Inflammatory macrophage treated with lipopolysaccharide for 1 hour (primary cell): ENCODE data around the gene PSIP1.

Source experiments
- DNase-seq, 2 donors: peaks; one replicate each; pipeline ENCODE4 v3.0.0-alpha.2; 2020 to 2022

PSIP1 gene

DNA sequence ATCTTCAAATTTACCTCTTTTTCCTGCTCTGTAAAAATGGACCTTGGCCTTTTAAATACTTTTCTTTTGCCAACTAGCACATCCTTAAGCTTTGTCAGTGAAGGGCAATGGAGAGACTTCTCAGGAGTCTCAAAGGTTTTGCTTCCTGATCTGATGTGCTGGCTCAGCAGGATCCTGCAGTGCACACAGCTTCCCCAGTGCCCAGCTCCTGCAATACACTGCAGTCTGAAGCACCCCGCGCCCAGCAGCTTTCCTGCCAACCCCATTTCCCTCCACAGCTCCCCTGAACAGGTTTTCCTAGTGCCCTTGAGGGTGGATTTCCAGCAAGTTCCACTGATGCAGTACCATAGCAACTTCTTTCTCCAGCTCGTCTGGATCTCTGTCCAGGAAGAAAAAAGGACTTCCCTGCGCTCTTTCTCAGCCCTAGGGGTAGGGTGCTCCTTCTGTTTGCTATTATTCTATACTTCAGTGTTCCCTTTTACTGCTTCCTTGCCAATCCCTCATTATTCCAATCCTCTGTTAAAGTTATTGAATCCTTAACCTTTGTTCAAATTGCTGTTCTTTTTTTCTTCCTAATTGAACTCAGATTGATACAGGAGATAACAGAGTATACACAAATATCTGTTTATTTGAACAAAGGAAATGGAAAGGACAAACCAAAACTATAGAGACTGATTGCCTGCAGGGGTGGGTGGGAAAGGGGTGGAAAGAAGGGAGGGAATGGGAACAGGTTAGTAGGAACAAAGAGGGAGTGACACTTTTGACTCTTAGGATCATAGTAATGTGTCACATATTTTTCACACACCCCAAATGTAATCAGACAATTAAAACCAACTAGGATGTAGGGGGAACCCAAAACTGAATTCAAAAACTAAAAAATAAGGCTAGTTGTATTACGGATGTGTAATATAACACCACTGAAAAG is 79.6 kb downstream of the PSIP1 start:
- peak in 1 of 2 donors; percentile 21 for DNase-seq

DNA sequence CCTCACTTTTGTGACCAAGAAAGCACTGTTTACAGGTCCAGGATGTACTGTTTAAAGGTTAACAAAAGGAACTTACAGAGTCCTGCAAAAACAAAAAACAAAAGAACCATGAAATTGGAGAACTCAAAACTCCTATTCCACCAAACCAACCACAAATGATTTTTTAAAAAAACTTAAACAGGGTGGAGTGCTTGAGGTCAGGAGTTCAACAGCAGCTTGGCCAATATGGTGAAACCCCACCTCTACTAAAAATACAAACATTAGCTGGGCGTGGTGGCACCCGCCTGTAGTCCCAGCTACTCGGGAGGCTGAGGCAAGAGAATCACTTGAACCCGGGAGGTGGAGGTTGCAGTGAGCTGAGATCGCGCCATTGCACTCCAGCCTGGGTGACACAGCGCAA is 83.1 kb downstream of the PSIP1 start:
- peak; percentile 11 to 20 for DNase-seq

DNA sequence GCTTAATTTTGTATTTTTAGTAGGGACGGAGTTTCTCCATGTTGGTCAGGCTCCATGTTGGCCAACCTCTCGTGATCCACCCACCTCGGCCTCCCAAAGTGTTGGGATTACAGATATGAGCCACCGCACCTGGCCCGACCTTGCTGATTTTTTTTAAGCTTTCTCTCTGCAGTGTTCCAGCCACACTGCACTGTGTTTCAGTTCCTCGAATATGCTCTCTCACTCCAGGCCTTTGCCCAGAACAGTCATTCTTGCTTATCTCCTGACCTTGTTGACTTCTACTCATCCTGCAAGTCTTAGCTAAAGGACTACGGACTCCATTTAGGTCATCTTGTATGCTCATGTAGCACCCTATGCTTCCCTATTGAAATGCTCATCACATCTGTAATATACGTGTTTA is 84.8 kb downstream of the PSIP1 start:
- no peak for DNase-seq

- DNase-seq = peak; percentile 22 to 35
Observed at GRCh38 chr9:15423231-15423985, 87.4 kb downstream of the PSIP1 start.

DNA sequence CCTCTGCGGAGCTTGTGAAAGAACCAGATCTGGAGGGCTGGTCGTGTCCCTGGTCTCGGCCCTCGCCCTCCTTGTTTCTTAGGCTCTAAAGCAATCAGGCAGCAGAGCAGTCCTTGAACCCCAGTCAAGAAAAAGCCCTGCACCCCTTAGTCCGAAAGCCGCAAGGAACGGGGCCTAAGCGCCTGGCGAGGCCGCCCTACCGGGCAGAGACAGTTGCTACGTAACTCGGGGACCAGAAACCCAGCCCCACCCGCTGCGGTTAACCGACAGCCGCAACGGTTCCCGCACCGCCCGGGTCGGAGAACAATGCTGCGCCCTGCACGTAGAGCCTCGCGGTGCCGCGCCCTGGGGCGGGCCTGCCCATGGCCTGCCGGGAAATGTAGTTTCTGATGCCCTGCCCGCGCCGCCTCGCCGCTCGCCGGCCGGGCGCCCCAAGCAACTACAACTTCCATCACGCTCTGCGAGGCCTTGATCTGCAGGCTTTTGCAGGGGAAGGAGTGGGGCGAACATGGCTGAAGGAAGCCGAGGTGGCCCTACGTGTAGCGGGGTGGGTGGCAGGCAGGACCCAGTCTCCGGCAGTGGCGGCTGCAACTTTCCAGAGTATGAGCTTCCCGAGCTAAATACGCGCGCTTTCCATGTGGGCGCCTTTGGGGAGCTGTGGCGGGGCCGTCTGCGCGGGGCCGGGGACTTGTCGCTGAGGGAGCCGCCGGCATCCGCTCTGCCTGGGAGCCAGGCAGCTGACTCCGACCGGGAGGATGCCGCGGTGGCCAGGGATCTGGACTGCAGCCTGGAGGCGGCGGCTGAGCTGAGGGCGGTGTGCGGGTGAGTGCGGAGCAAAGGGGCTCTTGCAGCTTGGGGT is 88.2 kb downstream of the PSIP1 start, which contains the start of gene SNAPC3:
Gene SNAPC3 (plus strand): TSS at position 505 of the 859 bp plus-strand sequence. CDS start 4 bp downstream, at position 509.
- DNase-seq = peak; percentile 92 to 94

DNA sequence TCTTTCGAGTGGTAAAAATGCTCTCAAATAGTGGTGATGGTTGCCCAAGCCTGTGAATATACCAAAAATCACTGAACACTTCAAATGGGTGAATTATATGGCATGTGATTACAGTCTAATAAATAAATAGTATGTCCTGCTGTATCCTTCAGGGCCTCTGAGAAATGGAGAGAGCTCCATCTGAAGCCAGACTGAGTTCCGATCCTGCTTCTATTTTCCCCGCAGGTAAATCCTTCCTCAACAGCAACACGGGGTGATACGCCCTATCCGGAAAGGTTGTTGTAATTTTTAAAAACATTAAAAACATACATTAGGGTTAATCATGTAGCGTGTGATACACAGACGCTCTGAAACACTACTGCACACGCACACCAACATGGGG is 88.8 kb downstream of the PSIP1 start:
- DNase-seq = no peak

DNA sequence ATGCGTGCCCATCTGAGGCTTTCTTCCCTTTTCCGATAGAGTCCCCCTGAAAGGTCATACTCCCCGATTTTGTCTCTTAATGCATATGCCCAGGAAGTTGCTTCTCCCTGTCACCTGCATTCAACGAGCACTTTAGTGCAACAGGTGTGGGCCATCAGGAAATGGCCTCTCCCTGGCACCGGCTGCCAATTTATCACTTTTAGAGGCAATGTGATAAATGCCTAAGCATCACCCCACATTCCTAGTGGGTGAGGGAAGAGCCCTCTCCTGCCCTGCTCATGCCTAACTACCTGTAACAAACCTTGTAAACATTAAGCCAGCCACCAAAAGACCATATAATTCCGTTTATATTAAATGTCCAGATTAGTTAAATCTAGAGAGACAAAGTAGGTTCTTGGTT is 89.2 kb downstream of the PSIP1 start:
- DNase-seq = no peak

GRCh38 chr9:15420796-15421195 is 90.0 kb downstream of the PSIP1 start:
- DNase-seq = no peak

DNA sequence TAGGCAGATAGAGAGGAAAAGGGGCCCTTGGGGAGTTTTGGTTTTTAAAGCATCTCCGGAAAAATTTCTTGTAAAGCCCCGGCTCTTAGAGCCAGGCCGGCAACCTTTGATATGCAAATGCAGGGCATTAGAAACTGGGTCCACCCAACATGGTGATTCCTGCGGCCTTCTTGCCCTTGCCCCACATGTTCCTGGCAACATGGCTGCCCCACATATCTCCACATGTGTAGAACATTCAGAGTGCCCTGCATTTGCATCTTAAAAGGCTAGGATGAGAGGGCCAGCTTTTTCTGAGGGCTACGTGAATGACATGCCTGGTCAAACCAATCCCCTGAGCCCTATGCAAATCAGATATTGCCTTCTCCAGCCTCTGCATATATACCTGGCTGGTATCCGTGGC is 93.1 kb downstream of the PSIP1 start:
- no peak for DNase-seq

- peak; percentile 34 to 63 for DNase-seq
Observed at GRCh38 chr9:15416880-15417279, 93.9 kb downstream of the PSIP1 start.
